DMS 273 (cell line): ENCODE measurements around the gene NACC2.
"Not testable (repeated sequence)": the region's sequence is repeated elsewhere in the genome, so short reads cannot be mapped to it uniquely, and the experiment has no call there.

Source experiments
- DNase-seq: peaks from one replicate; lab custom pipeline; 2025; ENCODE audit not compliant: unreplicated experiment; lab: John Stamatoyannopoulos, UW

Gene NACC2

DNA sequence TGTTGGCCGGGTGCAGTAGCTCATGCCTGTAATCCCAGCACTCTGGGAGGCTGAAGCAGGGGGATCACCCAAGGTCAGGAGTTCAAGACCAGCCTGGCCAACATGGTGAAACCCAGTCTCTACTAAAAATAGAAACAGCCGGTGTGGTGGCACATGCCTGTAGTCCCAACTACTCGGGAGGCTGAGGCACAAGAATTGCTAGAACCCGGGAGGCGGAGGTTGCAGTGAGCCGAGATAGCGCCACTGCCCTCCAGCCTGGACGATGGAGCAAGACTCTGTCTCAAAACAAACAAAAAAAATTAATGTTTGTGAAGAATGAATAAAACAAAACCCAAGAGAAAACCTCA lies 68.2 kb downstream of the NACC2 start:
- DNase-seq, result not testable (repeated sequence)

DNA sequence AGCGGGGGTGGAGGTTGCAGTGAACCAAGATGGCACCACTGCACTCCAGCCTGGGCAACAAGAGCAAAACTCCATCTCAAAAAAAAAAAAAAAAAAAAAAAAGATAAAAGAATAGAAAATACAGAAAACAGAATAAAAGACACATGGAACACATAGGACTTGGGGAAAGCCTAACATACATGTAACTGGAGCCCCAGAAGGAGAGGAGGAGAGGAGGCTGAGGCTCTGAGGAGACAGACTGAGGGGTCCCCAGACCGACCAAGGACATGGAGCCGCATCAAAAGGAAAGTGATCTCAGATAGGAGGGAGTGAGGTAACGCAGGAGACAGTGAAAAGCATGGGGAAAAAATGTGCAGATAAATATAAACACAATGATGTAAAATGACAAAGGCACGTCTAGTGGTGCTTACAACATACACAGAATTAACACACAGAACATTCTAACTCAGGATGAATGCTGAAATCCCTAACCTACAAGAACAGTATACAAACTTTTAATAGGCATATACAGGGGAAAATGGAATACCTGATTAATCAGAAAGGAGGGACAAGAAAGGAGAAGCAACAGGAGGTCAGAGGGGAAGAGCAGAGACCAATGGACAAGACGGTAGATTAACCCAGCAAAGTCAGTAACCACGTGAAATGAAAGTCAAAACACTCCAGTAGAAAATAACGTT lies 68.7 kb downstream of the NACC2 start:
- no peak for DNase-seq

GRCh38 chr9:136025481-136025880 lies 69.6 kb downstream of the NACC2 start:
- no peak for DNase-seq

GRCh38 chr9:136024696-136025316 lies 70.3 kb downstream of the NACC2 start:
- no peak for DNase-seq

GRCh38 chr9:136024286-136024685 lies 70.8 kb downstream of the NACC2 start:
- no peak for DNase-seq

GRCh38 chr9:136023410-136024225 lies 71.5 kb downstream of the NACC2 start:
- peak; percentile 20 for DNase-seq

GRCh38 chr9:136022731-136023409 lies 72.2 kb downstream of the NACC2 start:
- no peak for DNase-seq

- DNase-seq, result no peak
Observed at GRCh38 chr9:136021872-136022681, 73.0 kb downstream of the NACC2 start.

GRCh38 chr9:136021171-136021871 lies 73.8 kb downstream of the NACC2 start:
- no peak for DNase-seq

DNA sequence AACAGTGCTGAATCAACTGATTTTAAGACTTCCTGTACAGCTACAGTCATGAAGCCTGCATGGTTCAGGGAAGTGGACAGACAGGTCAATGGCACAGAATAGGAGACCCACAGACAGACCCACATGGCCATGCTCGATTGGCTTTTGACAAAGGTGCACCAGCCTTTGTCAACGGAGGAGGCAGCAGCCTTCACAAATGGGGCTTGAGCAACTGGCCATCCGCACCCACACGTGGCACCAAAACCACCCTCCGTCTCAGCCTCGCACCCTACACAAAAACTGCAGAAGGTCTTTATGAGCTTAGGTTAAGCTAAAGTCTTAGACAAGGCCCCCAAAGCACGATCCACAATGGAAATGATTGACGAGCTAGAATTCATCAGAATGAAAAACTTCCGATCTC lies 74.4 kb downstream of the NACC2 start:
- DNase-seq, result no peak

- DNase-seq, result no peak
Observed at GRCh38 chr9:136020206-136020605, 74.9 kb downstream of the NACC2 start.

GRCh38 chr9:136019681-136020060 lies 75.4 kb downstream of the NACC2 start:
- DNase-seq, result no peak

- no peak for DNase-seq
Observed at GRCh38 chr9:136019041-136019680, 75.9 kb downstream of the NACC2 start.

- DNase-seq, result no peak
Observed at GRCh38 chr9:136018257-136019031, 76.6 kb downstream of the NACC2 start.

DNA sequence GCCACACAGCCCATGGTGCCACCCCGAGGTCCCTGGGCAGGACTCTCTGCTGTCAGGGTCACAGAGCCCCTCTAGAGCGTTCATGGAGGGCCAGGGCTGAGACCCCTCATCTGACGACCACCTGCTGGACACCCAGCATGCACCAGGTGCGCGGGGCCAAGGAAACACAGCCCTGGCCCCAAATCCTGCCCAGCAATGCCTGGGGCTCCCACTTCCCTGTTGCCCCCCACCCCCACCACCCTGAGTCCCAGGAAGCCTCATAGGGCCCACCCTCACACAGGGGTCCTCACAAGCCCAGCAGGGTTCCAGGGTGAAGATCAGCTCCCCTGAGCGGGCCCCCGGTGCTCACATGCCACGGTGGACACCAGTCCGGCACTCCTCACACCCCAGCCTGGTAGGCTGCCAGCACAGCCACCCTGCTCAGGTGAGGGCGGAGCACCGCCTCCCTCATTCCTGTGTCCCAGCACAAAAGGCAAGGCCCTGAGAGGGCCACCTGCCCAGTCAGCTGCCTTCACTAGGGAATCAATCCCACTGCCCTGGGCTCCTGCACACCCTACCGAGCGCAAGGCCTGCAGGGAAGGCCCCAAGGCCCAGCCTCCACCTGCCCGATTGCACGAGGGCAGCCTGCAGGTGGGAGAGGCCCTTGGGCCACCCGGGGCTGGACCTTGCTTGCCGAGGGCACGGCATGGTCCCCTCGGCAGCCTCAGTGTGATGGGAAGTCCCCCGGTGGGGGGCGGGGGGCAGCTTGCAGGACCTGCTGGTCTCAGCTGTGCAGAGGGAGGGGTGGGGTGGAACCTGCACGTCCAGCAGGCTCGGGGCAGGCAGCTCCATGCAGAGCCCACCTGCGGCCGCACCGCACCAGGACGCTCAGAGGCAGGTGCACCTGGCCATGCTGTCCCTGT lies 77.5 kb downstream of the NACC2 start:
- no peak for DNase-seq

- no peak for DNase-seq
Observed at GRCh38 chr9:136016572-136017288, 78.4 kb downstream of the NACC2 start.
